ENCODE results near the gene TUBB3.
A peak's percentile ranks its signal among the peaks of the same experiment; 100 is the strongest.
"Not testable (repeated sequence)": the region's sequence is repeated elsewhere in the genome, so short reads cannot be mapped to it uniquely, and the experiment has no call there.

The TUBB3 gene

GRCh38 chr16:89946515-89946914, 23.4 kb downstream of the TUBB3 start:
- no peak for DNase-seq

- no peak for DNase-seq
Observed at GRCh38 chr16:89949121-89949742, 26.1 kb downstream of the TUBB3 start.

- DNase-seq = no peak
Observed at GRCh38 chr16:89949756-89950155, 26.6 kb downstream of the TUBB3 start.

GRCh38 chr16:89951509-89951908, 28.4 kb downstream of the TUBB3 start:
- DNase-seq = no peak

GRCh38 chr16:89952049-89952448, 28.9 kb downstream of the TUBB3 start:
- DNase-seq = no peak

- DNase-seq = no peak
Observed at GRCh38 chr16:89952551-89952950, 29.4 kb downstream of the TUBB3 start.

- no peak for DNase-seq
Observed at GRCh38 chr16:89953671-89954406, 30.7 kb downstream of the TUBB3 start.

- DNase-seq = no peak
Observed at GRCh38 chr16:89954462-89954861, 31.3 kb downstream of the TUBB3 start.

GRCh38 chr16:89955001-89955685, 32.0 kb downstream of the TUBB3 start:
- DNase-seq = no peak

- DNase-seq = no peak
Observed at GRCh38 chr16:89956505-89957215, 33.5 kb downstream of the TUBB3 start.

- no peak for DNase-seq
Observed at GRCh38 chr16:89957216-89957785, 34.2 kb downstream of the TUBB3 start.

- peak in 1 of 2 experiments; percentile 40 for DNase-seq
Observed at GRCh38 chr16:89958068-89958467, 34.9 kb downstream of the TUBB3 start.

GRCh38 chr16:89958596-89958995, 35.5 kb downstream of the TUBB3 start:
- DNase-seq = no peak

GRCh38 chr16:89960966-89961365, 37.8 kb downstream of the TUBB3 start:
- DNase-seq = no peak

- DNase-seq = no peak
Observed at GRCh38 chr16:89961920-89962319, 38.8 kb downstream of the TUBB3 start.

- no peak for DNase-seq
Observed at GRCh38 chr16:89962754-89963498, 39.8 kb downstream of the TUBB3 start.

- no peak for DNase-seq
Observed at GRCh38 chr16:89964201-89964600, 41.1 kb downstream of the TUBB3 start.

GRCh38 chr16:89965447-89966225, 42.5 kb downstream of the TUBB3 start:
- DNase-seq = no peak

GRCh38 chr16:89966756-89967155, 43.6 kb downstream of the TUBB3 start:
- DNase-seq = no peak

GRCh38 chr16:89967436-89967835, 44.3 kb downstream of the TUBB3 start:
- not testable (repeated sequence) for DNase-seq

- not testable (repeated sequence) for DNase-seq
Observed at GRCh38 chr16:89968074-89968473, 44.9 kb downstream of the TUBB3 start.

Measured in SHP77 (cell line).